GM23338 (cell line): ENCODE measurements around the gene RRAD. TPM values are rescaled to one million over a fixed set of nuclear protein-coding genes. Genes with fewer than 3 reads are reported as not detected.

ENCODE experiments used
- ATAC-seq: fragments of 200-7000 bp; cut with Tn5 transposase; 3 replicates; pipeline ENCODE4 v1.9.1; 2020
- DNase-seq: peaks from one replicate; pipeline ENCODE4 v3.0.0-alpha.2; 2015; ENCODE audit warnings: low spot score
- H2AFZ ChIP-seq: fragments of 200-600 bp; sonication (generic); 2 replicates; pipeline ENCODE4 v1.8.0; 2016; ENCODE audit warnings: antibody characterized with exemption, mild to moderate bottlenecking, moderate library complexity
- H3F3A ChIP-seq: fragments of 200-600 bp; sonication (generic); replicated peaks from 2 replicates; pipeline ENCODE4 v1.8.0; 2017; ENCODE audit warnings: antibody characterized with exemption, mixed run types, low read depth
- H3K27ac ChIP-seq: fragments of 200-600 bp; sonication (generic); 2 replicates; pipeline ENCODE4 v1.6.1; 2016; ENCODE audit warnings: low read depth
- H3K27me3 ChIP-seq: fragments of 200-600 bp; sonication (generic); 2 replicates; pipeline ENCODE4 v1.8.0; 2016; ENCODE audit warnings: mild to moderate bottlenecking, mixed run types, moderate library complexity; ENCODE audit not compliant: insufficient read depth
- H3K36me3 ChIP-seq: fragments of 200-600 bp; sonication (generic); 2 replicates; pipeline ENCODE4 v1.8.0; 2016; ENCODE audit warnings: mild to moderate bottlenecking; ENCODE audit not compliant: insufficient read depth
- H3K4me1 ChIP-seq: fragments of 200-600 bp; sonication (generic); 2 replicates; pipeline ENCODE4 v1.8.0; 2016; ENCODE audit warnings: mild to moderate bottlenecking, moderate library complexity; ENCODE audit not compliant: insufficient read depth
- H3K4me2 ChIP-seq: fragments of 200-600 bp; sonication (generic); 2 replicates; pipeline ENCODE4 v1.7.1; 2017; ENCODE audit warnings: mixed run types
- H3K4me3 ChIP-seq: fragments of 200-600 bp; sonication (generic); 2 replicates; pipeline ENCODE4 v1.6.1; 2016; ENCODE audit warnings: mixed run types
- H3K79me2 ChIP-seq: fragments of 200-600 bp; sonication (generic); replicated peaks from 2 replicates; pipeline ENCODE4 v1.8.0; 2017; ENCODE audit warnings: mild to moderate bottlenecking; ENCODE audit not compliant: insufficient read depth
- H3K9me2 ChIP-seq: fragments of 200-600 bp; sonication (generic); 2 replicates; pipeline ENCODE4 v1.8.0; 2017; ENCODE audit not compliant: insufficient read depth
- H4K20me1 ChIP-seq: fragments of 200-600 bp; sonication (generic); replicated peaks from 2 replicates; pipeline ENCODE4 v1.8.0; 2017; ENCODE audit warnings: mild to moderate bottlenecking; ENCODE audit not compliant: insufficient read depth
- H3K27ac Mint-ChIP-seq: 2 replicates; pipeline ENCODE4 v1.8.0; 2020; ENCODE audit warnings: inconsistent platforms, mild to moderate bottlenecking, moderate library complexity, mixed read lengths
- H3K27me3 Mint-ChIP-seq: 3 replicates; pipeline ENCODE4 v1.8.0; 2022; ENCODE audit warnings: low read depth, mild to moderate bottlenecking, moderate library complexity, mixed read lengths, inconsistent platforms; ENCODE audit not compliant: insufficient read depth, poor library complexity
- H3K36me3 Mint-ChIP-seq: 3 replicates; pipeline ENCODE4 v1.8.0; 2021; ENCODE audit warnings: low read depth, mild to moderate bottlenecking, inconsistent platforms, moderate library complexity, mixed read lengths
- H3K4me1 Mint-ChIP-seq: 3 replicates; pipeline ENCODE4 v1.8.0; 2020; ENCODE audit warnings: mild to moderate bottlenecking, inconsistent platforms, mixed read lengths
- H3K4me3 Mint-ChIP-seq: 3 replicates; pipeline ENCODE4 v1.8.0; 2021; ENCODE audit warnings: moderate library complexity, mild to moderate bottlenecking, inconsistent platforms, mixed read lengths
- H3K9me3 Mint-ChIP-seq: 3 replicates; pipeline ENCODE4 v1.8.0; 2020; ENCODE audit warnings: moderate library complexity, mild to moderate bottlenecking, inconsistent platforms, mixed read lengths
- CREB1 ChIP-seq: fragments of 250-450 bp; sonication (Bioruptor Pico); IDR thresholded peaks from 2 replicates; pipeline ENCODE4 v1.5.0; 2020; ENCODE audit warnings: low read depth, mild to moderate bottlenecking, moderate library complexity
- CTCF ChIP-seq, 2 experiments: fragments of 200-600 bp in 1 of 2; sonication (generic) in 1 of 2; conservative IDR thresholded peaks; 2 replicates each; pipeline versions ENCODE4 v1.5.1 to v1.6.1; 2016 to 2017; ENCODE audit warnings: antibody characterized with exemption in 2 of 2, low read depth in 2 of 2, mild to moderate bottlenecking in 2 of 2, moderate library complexity in 1 of 2
- ETS1 ChIP-seq: IDR thresholded peaks from 2 replicates; pipeline ENCODE4 v1.6.1; 2016; ENCODE audit warnings: antibody characterized with exemption
- EZH2 ChIP-seq: fragments of 200-600 bp; sonication (generic); IDR thresholded peaks from one replicate; pipeline ENCODE4 v1.8.0; 2017; ENCODE audit warnings: antibody characterized with exemption, mild to moderate bottlenecking, low read depth; ENCODE audit not compliant: unreplicated experiment
- EZH2phosphoT487 ChIP-seq: fragments of 200-600 bp; sonication (generic); IDR thresholded peaks from one replicate; pipeline ENCODE4 v1.8.1; 2018; ENCODE audit warnings: antibody characterized with exemption; ENCODE audit not compliant: unreplicated experiment
- JUNB ChIP-seq: IDR thresholded peaks from one replicate; pipeline ENCODE4 v1.6.1; 2016; ENCODE audit warnings: antibody characterized with exemption; ENCODE audit not compliant: unreplicated experiment
- NANOG ChIP-seq: IDR thresholded peaks from 2 replicates; pipeline ENCODE4 v1.6.1; 2016; ENCODE audit warnings: antibody characterized with exemption, borderline replicate concordance
- POLR2AphosphoS5 ChIP-seq: IDR thresholded peaks from 2 replicates; pipeline ENCODE4 v1.6.1; 2016; ENCODE audit warnings: antibody characterized with exemption, low read depth
- REST ChIP-seq: IDR thresholded peaks from one replicate; pipeline ENCODE4 v1.6.1; 2018; ENCODE audit warnings: antibody characterized with exemption; ENCODE audit not compliant: unreplicated experiment
- STAT1 ChIP-seq: IDR thresholded peaks from one replicate; pipeline ENCODE4 v1.6.1; 2016; ENCODE audit warnings: antibody characterized with exemption; ENCODE audit not compliant: unreplicated experiment
- ZNF114 ChIP-seq: fragments of 250-450 bp; sonication (Bioruptor Pico); IDR thresholded peaks from 2 replicates; pipeline ENCODE4 v1.5.0; 2020; ENCODE audit warnings: mild to moderate bottlenecking, moderate library complexity
- ZNF331 ChIP-seq: fragments of 250-450 bp; sonication (Bioruptor Pico); IDR thresholded peaks from 2 replicates; pipeline ENCODE4 v1.5.0; 2020; ENCODE audit warnings: low read depth, mild to moderate bottlenecking, moderate library complexity
- polyA plus RNA-seq: library from polyadenylated mRNA; unstranded; fragments of >200 nt; fragmentation: Nextera tagmentation; extraction: Ambion mirVana; gene quantifications from 2 replicates; pipeline ENCODE4 v1.2.1, GENCODE V29; 2016
- total RNA-seq: library from RNA; depleted of rRNA; stranded (reverse); fragments of >200 nt; shearing (Covaris generic); gene quantifications from 2 replicates; pipeline ENCODE4 v1.2.3, GENCODE V29; 2014

RRAD gene
- total and polyA plus RNA-seq, 2 experiments from 2014 or later: 0.18 TPM; not detected in 1

- Mint-ChIP-seq H3K9me3 (no peaks in the 10 kb centered on the region), H3K27ac (no peak overlapping the region), H3K4me3 (peak overlapping the region; percentile 23; the same call in 2 of the 3 replicates), H3K4me1 (peaks cover 11% of the 10 kb centered on the region), H3K36me3 (no peaks in the 10 kb centered on the region), H3K27me3 (peaks cover 12% of the 10 kb centered on the region)
- peaks cover under 1% of the 10 kb centered on the region; the same call in 1 of the 2 replicates for H3K27me3 ChIP-seq
- no peaks in the 10 kb centered on the region for H3K9me2 ChIP-seq
- DNase-seq (peak; percentile 16), ATAC-seq (no peak)
- no peaks in the 10 kb centered on the region for H3K4me1 ChIP-seq
- no peak overlapping the region for H3K27ac ChIP-seq
- no peaks in the 10 kb centered on the region for H4K20me1 ChIP-seq
- H3F3A ChIP-seq: peaks cover 10% of the 10 kb centered on the region; the same call in 1 of the 2 replicates
- no peaks in the 10 kb centered on the region for H3K79me2 ChIP-seq
- H2AFZ ChIP-seq: no peak overlapping the region
- no peak for TF ChIP-seq EZH2phosphoT487
- no peak for TF ChIP-seq ZNF114 (CRISPR knock-in tag)
- no peak for TF ChIP-seq NANOG
- no peak for TF ChIP-seq POLR2AphosphoS5
- no peak for TF ChIP-seq STAT1
- no peak for TF ChIP-seq EZH2
- no peak for TF ChIP-seq CREB1 (CRISPR knock-in tag)
- TF ChIP-seq JUNB: no peak
- no peak for TF ChIP-seq ETS1
- TF ChIP-seq REST: no peak
- no peak for TF ChIP-seq CTCF (conservative IDR thresholded peaks at IDR 0.05; ENCODE audit: low read depth in 2 of 2)
- no peak for TF ChIP-seq ZNF331 (CRISPR knock-in tag)
- H3K4me2 ChIP-seq: no peak overlapping the region
- no peak overlapping the region for H3K4me3 ChIP-seq
- H3K36me3 ChIP-seq: no peaks in the 10 kb centered on the region
These were observed 51.1 kb downstream of the RRAD start for GRCh38 chr16:66874079-66874775.
